Lower leg skin (tissue), 3 donors: ENCODE results near the gene ADAM8.

Experiments
- CTCF ChIP-seq, 3 donors: fragments of 450-650 bp; IDR thresholded peaks; one replicate each; pipeline ENCODE4 v1.5.1; 2016; ENCODE audit warnings: antibody characterized with exemption in 3 of 3, mild to moderate bottlenecking in 3 of 3, moderate library complexity in 2 of 3
- POLR2A ChIP-seq, 2 donors: fragments of 450-650 bp; IDR thresholded peaks; one replicate each; pipeline ENCODE4 v1.6.1; 2016 to 2017; ENCODE audit warnings: antibody characterized with exemption in 2 of 2, mild to moderate bottlenecking in 1 of 2, moderate library complexity in 1 of 2

DNA sequence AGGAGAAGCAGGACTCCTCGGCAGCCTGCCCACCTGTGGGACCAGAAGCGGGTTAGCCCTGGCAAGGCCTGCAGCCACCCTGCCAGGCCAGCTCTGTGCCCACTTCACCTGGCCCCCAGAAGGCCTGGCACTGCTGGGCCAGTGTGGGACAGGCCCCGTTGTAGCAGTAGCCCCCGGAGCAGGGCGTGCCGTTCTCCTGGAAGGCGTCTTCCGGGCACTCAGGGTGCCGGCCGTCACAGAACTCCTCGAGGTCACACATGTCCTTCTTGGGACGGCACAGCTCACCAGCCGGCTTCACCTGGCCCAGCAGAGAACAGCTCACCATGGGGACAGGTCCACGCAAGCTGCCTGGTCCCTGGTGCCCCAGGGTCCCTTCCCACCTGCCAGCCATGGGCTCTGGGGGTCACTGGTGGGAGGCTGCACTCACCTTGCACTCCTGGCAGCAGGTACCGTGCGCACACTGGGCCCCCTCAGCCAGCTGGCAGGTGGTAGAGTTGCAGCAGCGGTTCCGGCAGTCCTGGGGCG lies 5.8 kb downstream of the ADAM8 start:
- TF ChIP-seq POLR2A (IDR thresholded peaks at IDR 0.05) (no peak), CTCF (IDR thresholded peaks at IDR 0.05) (no peak)
